ENCODE results near the gene FAM163A.

The FAM163A gene

DNA sequence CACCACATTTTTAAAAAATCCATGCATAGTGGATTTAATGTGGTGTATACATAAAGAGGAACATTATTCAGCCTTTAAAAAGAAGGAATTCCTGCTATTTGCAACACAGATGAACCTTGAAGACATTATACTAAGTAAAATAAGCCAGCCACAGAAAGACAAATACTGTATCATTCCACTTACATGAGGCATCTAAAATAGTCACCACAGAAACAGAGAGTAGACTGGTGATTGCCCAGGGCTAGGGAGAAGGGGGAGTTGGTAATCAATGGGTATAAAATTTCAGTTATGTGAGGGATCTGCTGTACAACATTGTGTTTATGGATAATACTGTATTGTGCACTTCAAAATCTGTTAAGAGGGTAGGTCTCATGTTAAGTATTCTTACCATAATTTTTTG, 10.0 kb downstream of the FAM163A start:
- no peak for DNase-seq (ENCODE audit: low read depth)

DNA sequence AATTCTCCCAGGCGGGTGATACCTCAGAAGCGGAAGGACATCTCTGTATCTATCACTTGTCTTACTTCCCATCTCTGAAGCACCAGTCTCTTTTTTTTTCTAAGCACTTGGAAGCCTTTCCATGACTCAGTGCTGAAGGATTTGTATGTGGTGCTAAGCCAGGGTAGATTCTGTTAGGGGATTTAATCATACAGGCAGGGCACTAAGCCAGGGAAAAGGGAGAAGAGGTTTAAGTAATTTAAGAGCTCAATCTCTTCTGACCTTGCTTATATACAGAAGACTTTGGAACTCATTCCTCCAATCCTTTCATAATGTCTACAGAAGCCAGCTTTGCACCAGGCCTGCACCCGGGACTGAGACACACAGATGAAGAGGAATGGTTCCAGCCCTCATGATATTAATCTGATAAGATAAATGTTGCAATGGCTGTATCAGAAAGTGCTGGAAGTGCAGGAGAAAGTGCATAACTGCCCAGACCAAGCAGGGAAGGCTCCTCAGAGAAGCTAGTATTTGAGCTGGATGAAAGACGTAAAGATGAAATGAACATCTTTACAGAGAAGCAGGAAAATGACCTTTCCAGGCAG, 11.0 kb downstream of the FAM163A start:
- no peak for DNase-seq (ENCODE audit: low read depth)

DNA sequence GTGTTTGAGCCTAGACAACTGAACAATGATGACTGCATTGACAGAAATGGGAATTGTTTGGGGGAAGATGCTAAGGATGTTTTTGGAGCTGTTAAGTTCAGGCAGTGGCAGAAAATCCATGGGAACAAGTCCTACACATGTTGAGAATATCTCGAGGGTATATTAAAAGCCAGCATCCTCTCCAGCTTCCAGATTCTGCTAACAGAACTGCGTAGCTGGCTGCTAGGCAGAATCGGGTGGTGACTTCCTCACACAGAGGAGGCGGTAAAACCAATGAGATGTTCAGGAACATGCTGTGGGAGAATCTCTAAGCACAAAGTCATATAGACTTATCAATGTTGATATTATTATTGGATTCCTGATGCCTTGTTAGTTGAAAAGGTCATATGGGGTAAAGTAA, 14.8 kb downstream of the FAM163A start:
- no peak for DNase-seq (ENCODE audit: low read depth)

DNA sequence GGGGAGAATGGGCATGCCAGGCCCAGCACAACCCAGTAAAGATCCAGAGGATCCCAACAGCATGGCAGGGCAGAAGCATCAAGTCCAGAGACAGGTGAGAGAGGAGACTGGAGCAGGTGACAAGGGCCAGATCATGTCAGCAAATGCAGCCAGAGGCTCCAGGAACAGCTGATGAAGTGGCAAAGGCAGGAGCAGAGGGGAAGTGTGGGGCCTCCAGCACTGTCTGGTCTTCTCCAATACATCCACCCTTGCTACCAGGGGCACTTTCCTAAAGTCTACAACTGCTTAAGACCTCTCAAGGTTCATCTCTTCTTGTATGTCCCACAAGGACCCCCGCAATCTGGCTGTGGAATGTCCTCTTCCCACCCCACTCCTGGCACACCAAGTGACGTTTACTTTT, 17.4 kb downstream of the FAM163A start:
- DNase-seq (ENCODE audit: low read depth): no peak

DNA sequence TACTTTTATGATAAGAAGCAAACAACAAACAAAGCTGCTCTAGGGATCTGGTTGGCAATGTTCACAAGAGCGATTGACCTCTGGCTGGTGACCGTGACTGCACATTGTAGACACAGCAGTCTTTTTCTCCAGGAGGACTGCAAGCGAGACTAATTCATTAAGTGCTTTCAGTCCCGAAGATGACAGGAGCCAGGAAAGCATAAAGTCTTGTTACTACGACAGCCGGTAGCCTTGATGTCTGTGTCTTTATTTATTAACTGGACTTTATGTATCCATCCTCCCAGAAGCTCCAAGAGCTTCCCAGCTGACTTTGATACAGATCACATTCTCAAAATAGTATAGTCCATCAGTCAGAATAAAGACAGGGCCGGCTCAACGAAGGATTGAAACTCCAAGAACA, 18.2 kb downstream of the FAM163A start:
- DNase-seq (ENCODE audit: low read depth): no peak

DNA sequence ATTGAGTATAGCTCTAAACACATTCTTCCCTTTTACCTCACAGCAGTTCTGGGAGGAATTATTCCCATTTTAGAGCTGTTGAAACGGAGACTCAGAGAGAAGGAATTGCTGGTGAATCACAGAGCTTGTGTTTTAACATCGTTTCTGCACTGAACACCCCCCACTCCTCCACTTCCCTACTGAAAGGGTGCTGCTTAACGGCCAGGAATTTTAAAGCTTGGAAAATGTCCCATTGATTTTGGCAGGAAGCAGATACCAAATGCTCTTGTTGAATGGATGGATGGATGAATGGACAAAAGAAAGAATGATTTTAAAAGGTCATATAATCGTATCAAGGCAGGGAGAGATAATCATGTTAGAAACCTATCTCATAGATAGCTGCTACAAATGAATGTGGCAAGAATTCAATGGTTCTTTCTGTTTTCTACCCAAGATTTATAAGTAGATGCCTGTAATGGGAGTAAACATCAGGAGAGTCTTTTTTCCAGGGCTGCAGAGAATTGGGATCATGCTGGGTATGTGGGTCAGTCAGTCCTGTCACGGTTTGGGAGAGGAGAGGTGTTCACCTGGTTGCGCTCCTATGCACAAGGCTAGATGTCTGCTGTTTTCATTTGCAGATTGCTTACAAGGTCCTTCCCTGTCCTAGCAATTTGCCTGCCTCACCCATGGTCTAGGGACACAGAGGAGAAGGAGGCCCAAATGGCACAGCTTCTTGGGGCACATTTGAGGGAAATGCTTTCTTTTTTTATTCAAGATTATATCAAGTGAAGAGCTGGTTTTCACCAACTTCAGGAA, 19.0 kb downstream of the FAM163A start:
- DNase-seq (ENCODE audit: low read depth): no peak

DNA sequence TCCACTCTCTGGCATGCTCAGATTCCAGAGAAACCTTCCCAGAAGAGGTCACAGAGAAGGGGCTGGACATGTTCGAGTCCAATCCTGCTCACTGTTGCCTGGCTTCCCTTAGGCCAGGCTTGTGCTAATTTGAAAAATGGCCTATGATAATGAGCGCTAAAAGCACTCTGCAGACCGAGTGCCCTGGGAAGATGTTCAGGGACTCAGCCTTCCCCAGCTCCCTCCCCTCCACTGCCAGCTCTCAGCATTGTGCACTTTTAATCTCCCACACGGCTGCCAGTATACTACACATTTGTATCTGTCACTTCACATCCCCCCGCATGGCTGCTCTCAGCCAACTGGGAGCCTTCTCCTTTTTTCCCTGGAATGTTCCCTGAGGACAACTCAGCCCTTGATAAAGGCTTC, 24.1 kb downstream of the FAM163A start:
- DNase-seq (ENCODE audit: low read depth): no peak

DNA sequence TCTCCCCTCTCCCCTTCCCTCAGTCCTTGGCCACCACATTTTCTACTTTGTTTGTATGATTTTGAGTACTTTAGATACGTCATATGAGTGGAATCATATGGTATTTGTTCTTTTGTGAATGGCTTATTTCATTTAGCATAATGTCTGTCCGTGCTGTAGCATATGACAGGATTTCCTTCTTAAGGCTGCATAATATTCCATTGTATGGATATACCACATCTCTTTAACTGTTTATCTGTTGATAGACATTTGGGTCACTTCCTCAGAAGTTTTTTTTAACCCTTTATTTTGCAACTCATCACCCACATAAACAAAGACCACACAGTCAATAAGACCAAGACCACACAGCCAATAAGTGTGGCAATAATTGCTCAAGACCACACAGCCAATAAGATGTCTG, 24.9 kb downstream of the FAM163A start:
- no peak for DNase-seq (ENCODE audit: low read depth)

DNA sequence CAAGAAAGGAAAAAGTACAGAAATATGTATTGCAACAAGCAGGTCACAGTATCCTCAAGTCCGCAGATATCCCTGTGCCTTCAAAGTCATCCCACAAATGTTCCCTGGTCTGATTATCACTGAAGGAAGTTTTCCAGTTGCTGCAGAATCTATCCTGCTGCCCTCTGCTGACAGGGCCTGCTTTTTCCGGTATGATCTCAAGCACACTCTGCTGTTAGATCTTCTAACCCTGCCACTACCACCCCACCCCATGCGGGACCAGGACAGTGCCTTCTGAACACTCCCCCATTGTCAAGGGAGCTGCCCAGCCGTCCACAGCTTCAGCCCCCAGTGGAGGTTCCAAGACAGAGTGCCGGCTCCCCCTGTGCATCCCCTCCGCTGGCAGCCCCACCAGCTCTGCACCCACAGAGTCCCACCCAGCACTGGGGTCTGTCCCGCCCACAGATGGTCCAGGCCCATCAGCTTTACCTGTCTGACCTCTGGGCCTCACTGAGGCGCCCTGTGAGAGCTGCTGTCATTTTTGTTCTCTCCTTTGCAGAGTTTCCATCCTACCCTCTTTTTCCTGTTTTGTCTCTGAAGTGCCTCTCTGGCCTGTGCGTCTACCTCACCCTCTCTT, 27.9 kb downstream of the FAM163A start:
- DNase-seq (ENCODE audit: low read depth): no peak

DNA sequence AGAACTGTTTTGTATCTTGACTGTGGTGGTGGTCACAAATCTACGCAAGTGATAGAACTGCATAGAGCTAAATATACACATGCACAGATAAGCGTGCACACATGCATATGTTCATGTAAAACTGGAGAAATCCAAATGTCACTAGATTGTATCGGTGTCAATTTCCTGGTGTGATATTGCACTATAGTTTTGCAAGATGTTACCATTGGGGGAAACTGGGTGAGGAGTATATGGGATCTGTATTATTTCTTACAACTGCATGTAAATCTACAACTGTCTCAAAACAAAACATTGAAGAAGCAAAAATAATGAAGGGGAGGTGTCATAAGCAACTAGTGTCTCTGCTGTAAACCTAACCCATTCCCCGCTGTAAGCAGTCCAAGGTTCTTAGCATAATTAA, 30.2 kb downstream of the FAM163A start:
- no peak for DNase-seq (ENCODE audit: low read depth)

DNA sequence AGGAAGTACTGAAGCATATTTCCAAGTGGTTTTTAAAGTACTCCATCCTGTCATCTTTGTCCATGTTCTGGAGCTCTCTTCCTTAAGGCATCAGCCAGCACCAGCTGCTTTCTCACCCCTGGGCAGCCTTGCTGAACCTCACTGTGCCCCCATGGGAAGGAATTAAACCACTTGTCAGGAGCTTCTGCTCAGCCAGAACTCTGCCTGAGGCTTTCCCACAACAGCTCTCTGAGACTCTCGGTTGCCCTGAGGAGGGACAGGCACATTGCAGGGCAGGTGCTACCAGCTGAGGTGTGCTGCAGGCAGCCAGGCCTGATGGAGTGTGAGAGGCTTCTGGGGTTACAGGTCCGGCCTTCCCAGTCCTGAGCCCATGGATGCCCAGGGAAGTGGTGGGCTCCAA, 30.9 kb downstream of the FAM163A start:
- DNase-seq (ENCODE audit: low read depth): no peak

DNA sequence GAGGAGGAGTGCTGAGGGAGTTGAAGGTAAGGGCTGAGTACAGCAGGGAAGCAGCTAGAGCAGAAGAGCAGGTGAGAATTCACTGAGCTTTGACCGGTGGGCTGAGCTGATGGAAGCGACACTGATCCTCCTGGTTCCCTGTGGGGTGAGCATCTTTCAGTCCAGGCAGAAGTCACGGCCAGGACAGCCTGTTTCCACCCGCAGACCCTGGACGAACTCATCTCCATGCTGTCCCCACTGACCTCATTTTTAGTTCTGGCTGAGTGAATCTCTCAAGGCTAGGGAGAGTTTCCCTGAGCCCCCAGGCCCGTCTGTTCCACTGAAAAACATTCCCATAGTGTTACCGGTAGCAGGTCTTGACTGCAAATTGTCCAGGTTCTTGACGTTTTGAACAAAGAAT, 31.5 kb downstream of the FAM163A start:
- no peak for DNase-seq (ENCODE audit: low read depth)

DNA sequence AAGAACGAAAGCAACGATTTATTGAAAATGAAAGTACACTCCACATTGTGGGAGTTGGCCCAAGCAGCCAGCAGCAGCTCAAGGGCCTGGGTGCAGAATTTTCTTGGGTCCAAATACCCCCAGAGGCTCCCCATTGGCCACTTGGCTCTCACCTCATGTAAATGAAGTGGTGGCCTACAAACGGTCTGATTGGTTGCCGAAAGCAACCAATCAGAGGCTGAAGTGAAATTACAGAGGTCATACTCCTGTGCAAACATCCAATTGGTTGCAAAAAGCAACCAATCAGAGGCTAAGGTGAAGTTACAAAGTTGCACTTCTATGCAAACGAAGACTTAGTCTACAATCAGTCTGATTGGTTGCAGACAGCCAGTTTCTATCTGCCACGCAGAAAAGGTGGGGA, 31.9 kb downstream of the FAM163A start:
- DNase-seq (ENCODE audit: low read depth): no peak

DNA sequence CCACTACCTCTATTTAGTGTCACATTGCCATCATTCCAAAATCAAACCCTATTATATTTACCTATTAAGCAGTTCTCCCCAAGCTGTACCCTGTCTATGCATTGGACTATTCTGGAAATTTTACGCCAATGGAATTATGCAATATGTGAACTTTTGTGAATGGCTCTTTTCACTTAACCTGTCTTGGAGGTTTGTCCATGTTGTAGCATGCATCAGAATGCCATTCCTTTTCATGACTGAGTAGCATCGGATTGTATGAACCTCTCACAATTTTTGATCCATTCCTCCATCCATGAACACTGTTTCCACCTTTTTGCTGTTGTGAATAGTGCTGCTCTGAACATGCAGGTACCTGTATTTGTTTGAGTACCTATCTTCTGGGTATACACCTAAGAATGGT, 33.7 kb downstream of the FAM163A start:
- DNase-seq (ENCODE audit: low read depth): no peak

DNA sequence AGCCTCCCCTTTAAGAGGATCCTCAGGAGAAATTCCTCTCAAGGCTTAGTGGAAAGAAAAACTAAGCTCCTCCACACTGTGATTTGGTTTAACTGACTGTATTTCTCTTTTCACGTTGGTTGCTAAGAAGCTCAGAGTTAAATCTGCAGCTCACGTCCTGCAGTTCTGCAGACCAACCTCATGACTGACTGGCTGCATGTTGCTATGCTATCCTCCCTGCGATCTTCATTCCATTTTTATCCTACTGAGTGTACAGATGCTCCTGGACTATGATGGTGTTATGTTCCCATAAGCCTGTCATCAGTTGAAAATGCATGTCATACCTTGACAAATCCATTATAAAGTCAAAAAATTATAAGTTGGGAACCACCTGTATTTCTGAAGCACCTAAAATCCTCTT, 34.6 kb downstream of the FAM163A start:
- no peak for DNase-seq (ENCODE audit: low read depth)

DNA sequence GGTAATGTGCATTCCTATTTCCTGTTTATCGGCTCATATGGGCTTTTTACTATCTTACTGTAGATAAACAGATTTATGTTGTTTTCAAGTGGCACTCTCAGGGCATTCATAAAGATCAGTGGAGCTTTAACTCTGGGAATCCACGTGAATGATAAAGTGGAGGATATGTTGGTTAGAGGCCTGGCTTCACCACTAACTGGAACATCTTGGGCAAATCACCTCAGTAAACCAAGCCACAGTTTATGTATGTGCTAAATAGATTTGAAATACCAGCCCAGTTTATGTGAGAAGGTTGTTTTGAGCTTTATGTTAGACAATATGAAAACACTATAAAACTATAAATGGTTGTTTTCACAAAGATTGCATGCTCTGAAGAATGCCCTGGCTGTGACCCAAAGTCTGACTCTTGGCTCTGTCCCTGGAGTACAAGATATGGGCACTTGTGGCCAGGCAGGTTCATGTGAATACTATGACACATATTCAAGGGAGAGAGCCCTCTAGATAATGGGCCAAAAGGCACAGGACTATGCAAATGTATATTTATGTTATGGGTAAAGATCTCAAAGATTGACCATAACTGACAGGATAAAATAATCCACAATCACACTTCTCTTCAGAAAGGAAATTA, 36.7 kb downstream of the FAM163A start:
- no peak for DNase-seq (ENCODE audit: low read depth)

DNA sequence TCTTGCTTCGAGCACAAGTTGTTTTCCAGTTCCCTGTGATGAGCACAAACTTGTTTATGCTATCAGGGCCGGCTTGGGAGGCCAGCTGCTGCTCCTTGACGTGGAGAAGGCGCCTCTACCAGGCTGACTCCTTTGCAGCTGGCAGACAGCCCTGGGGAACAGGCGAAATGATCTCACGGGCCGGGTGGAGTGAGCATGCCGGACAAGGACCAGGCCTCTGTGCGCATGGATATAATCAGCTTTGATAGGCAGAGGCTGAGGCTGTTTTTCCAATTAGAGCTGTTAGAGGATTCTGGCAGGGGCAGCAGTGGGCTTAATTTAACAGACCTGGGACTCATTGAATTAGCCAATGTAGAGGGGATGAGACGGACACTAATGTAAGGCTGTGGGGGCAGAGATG, 38.9 kb downstream of the FAM163A start:
- DNase-seq (ENCODE audit: low read depth): no peak

DNA sequence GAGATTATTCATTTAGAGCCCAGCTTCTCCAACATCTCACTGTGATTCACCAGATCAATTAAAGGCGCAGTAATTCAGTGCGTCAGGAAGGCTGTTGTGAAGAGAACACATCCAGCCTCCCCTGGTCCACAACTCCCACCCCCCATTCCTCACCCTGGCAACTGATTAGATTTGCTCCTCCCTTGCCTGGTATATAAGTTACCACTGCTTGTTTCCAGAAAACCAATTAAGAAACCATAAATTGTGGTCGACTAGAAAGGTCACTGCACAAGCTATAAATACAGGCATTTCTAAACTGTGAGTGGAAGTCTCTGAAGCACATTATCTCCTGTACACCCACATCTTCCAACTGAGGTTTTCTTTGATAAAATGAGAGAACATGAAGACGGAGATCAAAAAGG, 41.9 kb downstream of the FAM163A start:
- DNase-seq (ENCODE audit: low read depth): no peak

DNA sequence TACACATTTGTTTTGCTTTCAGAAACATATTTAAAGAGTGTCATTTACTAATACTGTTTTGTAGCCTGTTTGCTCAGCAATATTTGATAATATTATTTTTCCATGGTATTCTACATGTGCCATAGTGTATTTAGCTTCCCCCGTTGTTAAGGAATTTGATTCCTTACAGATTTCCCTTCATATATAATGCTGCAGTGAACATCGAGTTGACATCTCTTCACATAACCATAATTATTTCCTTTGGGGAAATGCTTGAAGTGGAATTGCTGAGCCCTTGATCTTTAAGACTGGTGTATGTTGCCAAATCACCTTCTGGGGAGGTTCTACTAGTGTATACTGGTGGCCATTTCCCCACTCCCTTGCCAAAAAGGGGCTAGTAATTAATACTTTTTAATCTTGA, 42.6 kb downstream of the FAM163A start:
- no peak for DNase-seq (ENCODE audit: low read depth)

DNA sequence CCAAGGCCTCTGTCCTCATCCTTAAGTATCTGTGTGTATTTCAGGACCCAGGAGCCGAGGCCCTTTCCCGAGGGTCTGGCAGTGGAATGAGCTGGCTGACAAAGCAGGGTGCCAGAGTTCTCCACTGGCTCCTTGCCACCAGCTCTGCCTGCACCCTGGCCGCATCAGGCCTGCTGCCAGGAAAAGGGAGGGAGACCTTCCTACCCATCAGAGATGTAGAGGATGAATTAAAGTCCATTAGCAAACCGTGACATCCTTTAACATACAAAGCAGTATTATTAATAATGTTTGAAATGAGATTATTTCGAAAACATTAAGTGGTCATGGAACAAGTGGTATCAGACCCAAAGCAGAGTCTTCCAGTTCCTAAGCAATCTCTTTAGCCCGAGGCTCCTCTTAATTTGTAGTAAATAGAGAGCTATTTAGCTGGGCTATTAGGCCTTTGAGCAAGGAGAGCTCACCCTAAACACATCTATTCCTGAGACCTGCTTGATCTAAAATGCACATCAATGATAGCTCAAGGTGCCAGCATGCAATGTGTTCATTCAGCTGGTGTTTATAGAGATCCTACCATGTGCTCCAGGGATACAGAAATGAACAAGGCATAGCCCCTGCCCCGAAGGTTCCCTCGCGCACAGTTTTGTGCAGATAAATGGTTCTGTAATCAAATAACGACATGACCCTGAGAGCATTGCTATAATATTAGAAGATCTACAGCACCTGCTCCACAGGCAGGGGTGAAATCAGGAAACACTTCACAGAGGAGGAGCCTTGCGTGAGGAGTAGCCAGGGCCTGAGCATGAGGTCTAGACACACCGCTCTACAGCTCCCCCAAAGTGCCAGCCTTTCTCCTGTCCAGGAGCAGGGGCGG, 44.0 kb downstream of the FAM163A start:
- DNase-seq (ENCODE audit: low read depth): no peak

DNA sequence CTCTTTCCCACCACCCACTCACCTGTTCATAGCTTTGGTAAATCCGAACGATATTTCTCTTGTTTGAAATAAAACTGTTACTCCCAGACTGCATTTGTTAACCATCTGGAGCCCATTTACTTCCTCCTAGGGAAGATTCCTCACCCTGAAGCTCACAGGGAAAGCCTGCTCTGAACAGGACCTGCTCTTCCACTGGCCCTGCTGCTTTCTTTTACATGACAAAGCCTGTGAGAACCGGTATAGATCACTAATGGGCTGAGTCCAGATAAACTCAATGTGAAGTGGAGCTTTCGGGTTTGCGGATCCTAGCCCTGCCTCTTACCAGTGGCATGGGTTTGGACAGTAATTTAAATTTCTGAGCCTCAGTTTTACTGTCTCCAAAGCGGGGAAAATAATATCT, 45.2 kb downstream of the FAM163A start:
- DNase-seq (ENCODE audit: low read depth): no peak

DNA sequence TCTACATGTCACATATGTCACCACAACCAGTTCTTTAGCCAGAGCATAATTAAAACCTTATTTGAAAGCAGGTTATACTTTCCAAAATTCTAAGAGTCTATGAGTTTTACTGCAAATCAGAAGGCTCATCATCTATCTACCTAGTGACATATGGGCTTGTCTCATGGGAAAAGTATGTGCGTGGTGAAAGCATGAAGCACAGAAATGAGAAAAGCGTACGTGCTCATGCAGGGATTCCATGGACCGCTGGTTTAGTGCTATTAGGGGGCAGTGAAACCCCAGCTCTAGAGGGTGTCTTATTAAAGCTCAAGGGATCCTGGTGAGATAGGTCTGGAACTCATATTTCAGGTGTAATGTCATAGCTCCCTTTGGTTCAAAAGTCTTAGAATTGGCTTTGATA, 50.2 kb downstream of the FAM163A start:
- no peak for DNase-seq (ENCODE audit: low read depth)

All from activated T-cell treated with anti-CD3 and anti-CD28 coated beads for 24 hours (primary cell).